ENCODE measurements around the gene ZNF227. TPM values are rescaled to one million over a fixed set of nuclear protein-coding genes. Genes with fewer than 3 reads are reported as not detected.

The ZNF227 gene
- total and polyA plus RNA-seq, 2 donors (not counting 3 experiments of a cell fraction or from before 2014, with no cell fraction given), result 3.4 to 17.8 TPM

GRCh38 chr19:44163789-44164188, 48.5 kb upstream of the ZNF227 start:
- no peaks in the 10 kb centered on the region for H3K27me3 ChIP-seq (ENCODE audit: control insufficient read depth in 2 of 2, insufficient read depth in 2 of 2, low read length in 2 of 2)

GRCh38 chr19:44164327-44164672, 48.0 kb upstream of the ZNF227 start:
- H3K27me3 ChIP-seq (ENCODE audit: control insufficient read depth in 2 of 2, insufficient read depth in 2 of 2, low read length in 2 of 2), result no peaks in the 10 kb centered on the region
- peaks cover 8% of the 10 kb centered on the region for H3K79me2 ChIP-seq (ENCODE audit: control insufficient read depth, insufficient read depth, low read length)
- H3K27ac ChIP-seq (ENCODE audit: insufficient read depth, low read depth, low read length), result no peak overlapping the region
- H3K9ac ChIP-seq (replicated peaks; ENCODE audit: extremely low read depth, insufficient read depth, low read length), result peak overlapping the region; percentile 5
- H4K20me1 ChIP-seq (replicated peaks; ENCODE audit: control insufficient read depth, extremely low read depth, insufficient read depth, low read length), result no peaks in the 10 kb centered on the region
- intact Hi-C loops (cut with micrococcal nuclease), result loop anchor here (1.0 to 10.0 kb wide), 5 partner anchors 23 to 141 kb away; partner anchors contain the start of genes ZNF224, ZNF225, ZNF234 and ZNF235
- dilution Hi-C loops (cut with MboI; ENCODE audit: extremely low pct_ligation_motif_present, low sequenced_read_pairs), result no loop called here
- H3K36me3 ChIP-seq (ENCODE audit: control insufficient read depth in 2 of 2, extremely low read depth in 1 of 2, insufficient read depth in 2 of 2, low read length in 2 of 2), result peaks cover 2% of the 10 kb centered on the region in 2 experiments
- H3K4me1 ChIP-seq (ENCODE audit: control insufficient read depth, extremely low read depth, insufficient read depth, low read length), result peaks cover 3% of the 10 kb centered on the region
- H2AFZ ChIP-seq (ENCODE audit: low read depth, low read length), result peak overlapping the region; percentile 84
- BruUV-seq (replicated peaks), result TSS peak; percentile 90
- H3K4me2 ChIP-seq (ENCODE audit: insufficient read depth, low read length), result peak overlapping the region; percentile 91
- H3K9me3 ChIP-seq (replicated peaks; ENCODE audit: control insufficient read depth, insufficient read depth, low read length), result no peaks in the 10 kb centered on the region
- peak overlapping the region in 2 of 3 experiments; percentile 23 to 87 for H3K4me3 ChIP-seq (replicated peaks in 1 of 3; ENCODE audit: insufficient read depth in 1 of 3, low read depth in 1 of 3, low read length in 3 of 3)
- H3K9me1 ChIP-seq (replicated peaks; ENCODE audit: control insufficient read depth, extremely low read depth, insufficient read depth, low read length), result no peaks in the 10 kb centered on the region
- no peak for DNase-seq (ENCODE audit: low read depth, low spot score)
- ChIA-PET POLR2A (interaction anchor here (0.5 to 1.5 kb wide), 3 partner anchors 43 to 140 kb away, joined by 3 to 9 read pairs (median 4); partner anchors contain the start of gene ZNF235), CTCF (interaction anchor here (0.8 to 1.5 kb wide), 5 partner anchors 11 to 51 kb away, joined by 3 to 5 read pairs (median 4); partner anchors contain the start of gene ZNF227)
- FAIRE-seq, result no peak
- TF ChIP-seq POLR2AphosphoS5 (IDR thresholded peaks at IDR 0.05; ENCODE audit: insufficient read depth, low read depth, low read length), result no peak
- no peak for TF ChIP-seq POLR2A (IDR thresholded peaks at IDR 0.05; ENCODE audit: low read depth, low read length)
- no peak for TF ChIP-seq FOS (IDR thresholded peaks at IDR 0.05; ENCODE audit: borderline replicate concordance, insufficient read depth, low read length)
- TF ChIP-seq CTCF (IDR thresholded peaks at IDR 0.05; ENCODE audit: extremely low read depth in 1 of 2, insufficient read depth in 1 of 2, low read depth in 1 of 2, low read length in 2 of 2), result no peak
- no peak for TF ChIP-seq MYC (IDR thresholded peaks at IDR 0.05; ENCODE audit: low read depth, low read length)
- TF ChIP-seq JUN (IDR thresholded peaks at IDR 0.05; ENCODE audit: borderline replicate concordance, insufficient read depth, insufficient read length, low read depth), result no peak
- TF ChIP-seq EZH2 (IDR thresholded peaks at IDR 0.05; ENCODE audit: borderline replicate concordance, low read depth, low read length, severe bottlenecking), result no peak
- no peak for TF ChIP-seq MAX (IDR thresholded peaks at IDR 0.05; ENCODE audit: insufficient read depth, insufficient read length)
- no peak for TF ChIP-seq GATA2 (IDR thresholded peaks at IDR 0.05; ENCODE audit: insufficient read depth, insufficient read length, low read depth, low read length)

More at GRCh38 chr19:44163789-44164188, 48.5 kb upstream of the ZNF227 start:
- dilution Hi-C loops (cut with MboI; ENCODE audit: extremely low pct_ligation_motif_present, low sequenced_read_pairs) (no loop called here), intact Hi-C loops (cut with micrococcal nuclease) (loop anchor here (1.0 to 10.0 kb wide), 5 partner anchors 22 to 141 kb away; partner anchors contain the start of genes ZNF224, ZNF225, ZNF234 and ZNF235)
- DNase-seq (ENCODE audit: low read depth, low spot score) (no peak), FAIRE-seq (no peak)
- Histone ChIP-seq H3K9ac (replicated peaks; ENCODE audit: extremely low read depth, insufficient read depth, low read length) (no peak overlapping the region), H2AFZ (ENCODE audit: low read depth, low read length) (no peak overlapping the region), H3K4me1 (ENCODE audit: control insufficient read depth, extremely low read depth, insufficient read depth, low read length) (peaks cover 3% of the 10 kb centered on the region), H3K9me3 (replicated peaks; ENCODE audit: control insufficient read depth, insufficient read depth, low read length) (no peaks in the 10 kb centered on the region), H3K9me1 (replicated peaks; ENCODE audit: control insufficient read depth, extremely low read depth, insufficient read depth, low read length) (no peaks in the 10 kb centered on the region), H3K79me2 (ENCODE audit: control insufficient read depth, insufficient read depth, low read length) (peaks cover 8% of the 10 kb centered on the region), H3K4me2 (ENCODE audit: insufficient read depth, low read length) (no peak overlapping the region), H3K36me3 (ENCODE audit: control insufficient read depth in 2 of 2, extremely low read depth in 1 of 2, insufficient read depth in 2 of 2, low read length in 2 of 2) (peaks cover 2% of the 10 kb centered on the region in 2 experiments), H3K27ac (ENCODE audit: insufficient read depth, low read depth, low read length) (no peak overlapping the region), H4K20me1 (replicated peaks; ENCODE audit: control insufficient read depth, extremely low read depth, insufficient read depth, low read length) (no peaks in the 10 kb centered on the region), H3K4me3 (replicated peaks in 1 of 3; ENCODE audit: insufficient read depth in 1 of 3, low read depth in 1 of 3, low read length in 3 of 3) (no peak overlapping the region)
- ChIA-PET POLR2A (no interaction called here), CTCF (interaction anchor here (1.2 kb wide), 1 partner anchor 11 kb away, joined by 4 read pairs; no protein-coding TSS in a partner anchor)
- BruUV-seq (replicated peaks), result no TSS peak
- no peak for TF ChIP-seq POLR2A (IDR thresholded peaks at IDR 0.05; ENCODE audit: low read depth, low read length)

Measured in endothelial cell of umbilical vein (primary cell).